Adrenal gland (tissue), 5 donors: ENCODE measurements around the gene TULP1.

ENCODE experiments used
- CTCF ChIP-seq, 6 experiments: fragments of 450-650 bp in 4 of 6; fragments of 200-600 bp in 2 of 6; sonication (generic) in 1 of 6; IDR thresholded peaks; 1 replicate in 5 of 6; 2 replicates in 1 of 6; pipeline versions ENCODE4 v1.5.1 to v1.8.0; 2016 to 2021; ENCODE audit warnings: antibody characterized with exemption in 6 of 6, mild to moderate bottlenecking in 2 of 6, moderate library complexity in 1 of 6
- POLR2A ChIP-seq, 2 donors: fragments of 450-650 bp; IDR thresholded peaks; one replicate each; pipeline ENCODE4 v1.6.1; 2017; ENCODE audit warnings: antibody characterized with exemption in 2 of 2, mild to moderate bottlenecking in 2 of 2, moderate library complexity in 1 of 2
- donor health status: DM: no; HTN: no; CAD: no.

GRCh38 chr6:35463292-35463691 lies 49.4 kb downstream of the TULP1 start:
- TF ChIP-seq POLR2A (IDR thresholded peaks at IDR 0.05) (no peak), CTCF (IDR thresholded peaks at IDR 0.05) (no peak)
